ENCODE data around the gene GATA6. TPM values are rescaled to one million over a fixed set of nuclear protein-coding genes. Genes with fewer than 3 reads are reported as not detected.
A peak's percentile ranks its signal among the peaks of the same experiment; 100 is the strongest.

Gene GATA6
- polyA plus RNA-seq, 3 donors: 0.04 TPM; not detected in 2

DNA sequence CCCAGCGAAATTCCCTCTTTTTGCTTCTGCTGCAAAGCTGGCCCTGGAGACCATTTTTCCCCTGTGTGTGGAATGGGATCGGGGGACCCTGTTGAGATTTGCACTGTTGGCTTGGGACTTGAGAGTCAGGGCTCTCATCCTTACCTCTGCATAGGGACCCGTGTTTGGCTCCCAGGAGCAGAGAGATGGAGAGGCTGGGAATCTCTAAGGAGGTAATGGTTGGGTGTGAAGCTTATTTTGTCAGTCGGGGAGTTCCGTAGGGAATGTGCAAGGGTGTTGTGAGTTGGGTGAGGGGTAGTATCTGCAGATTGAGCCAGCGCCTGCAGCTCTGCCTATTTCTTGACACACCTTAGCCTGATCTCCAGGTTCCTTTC lies 4.5 kb downstream of the GATA6 start:
- Histone ChIP-seq H3K36me3 (replicated peaks in 1 of 2; ENCODE audit: control insufficient read depth in 1 of 2, insufficient read depth in 2 of 2, low read length in 2 of 2) (no peaks in the 10 kb centered on the region), H4K20me1 (ENCODE audit: insufficient read depth, low read length) (no peaks in the 10 kb centered on the region), H3K9me3 (replicated peaks in 1 of 2; ENCODE audit: control insufficient read depth in 1 of 2, insufficient read depth in 1 of 2, low read length in 2 of 2) (peaks cover 0 to 32% of the 10 kb centered on the region in 2 donors), H3K4me2 (replicated peaks; ENCODE audit: extremely low read depth, low read length, poor library complexity, severe bottlenecking) (no peak overlapping the region), H3K4me3 (replicated peaks in 1 of 3; ENCODE audit: low read depth in 2 of 3, low read length in 3 of 3) (no peak overlapping the region), H3K4me1 (ENCODE audit: control insufficient read depth in 1 of 2, insufficient read depth in 2 of 2, low read length in 2 of 2) (peaks cover 10 to 24% of the 10 kb centered on the region in 2 donors), H3K27ac (ENCODE audit: low read depth in 1 of 2, low read length in 2 of 2) (no peak overlapping the region), H3K9ac (ENCODE audit: insufficient read depth, low read length, poor library complexity, severe bottlenecking) (no peak overlapping the region), H3K27me3 (ENCODE audit: control insufficient read depth in 2 of 2, insufficient read depth in 2 of 2, low read length in 2 of 2) (peaks cover 73 to 92% of the 10 kb centered on the region in 2 donors), H3K79me2 (ENCODE audit: insufficient read depth, low read length) (no peaks in the 10 kb centered on the region), H2AFZ (ENCODE audit: insufficient read depth, low read depth, low read length, poor library complexity, severe bottlenecking) (no peak overlapping the region)
- Mint-ChIP-seq H3K4me1 (peaks cover 13% of the 10 kb centered on the region), H3K27me3 (ENCODE audit: low read depth in 3 of 3) (peaks cover 80 to 94% (median 83%) of the 10 kb centered on the region in 3 donors), H3K9me3 (peaks cover 0 to 28% (median 10%) of the 10 kb centered on the region in 7 donors), H3K4me3 (peak overlapping the region in 1 of 2 donors; percentile 72), H3K36me3 (peaks cover 0 to 9% of the 10 kb centered on the region in 2 donors), H3K27ac (no peak overlapping the region)
- WGBS (ENCODE audit: insufficient coverage): 80% methylated on average over 1 of the region's 6 CpGs
- DNase-seq: no peak
- TF ChIP-seq, protein P1, sequence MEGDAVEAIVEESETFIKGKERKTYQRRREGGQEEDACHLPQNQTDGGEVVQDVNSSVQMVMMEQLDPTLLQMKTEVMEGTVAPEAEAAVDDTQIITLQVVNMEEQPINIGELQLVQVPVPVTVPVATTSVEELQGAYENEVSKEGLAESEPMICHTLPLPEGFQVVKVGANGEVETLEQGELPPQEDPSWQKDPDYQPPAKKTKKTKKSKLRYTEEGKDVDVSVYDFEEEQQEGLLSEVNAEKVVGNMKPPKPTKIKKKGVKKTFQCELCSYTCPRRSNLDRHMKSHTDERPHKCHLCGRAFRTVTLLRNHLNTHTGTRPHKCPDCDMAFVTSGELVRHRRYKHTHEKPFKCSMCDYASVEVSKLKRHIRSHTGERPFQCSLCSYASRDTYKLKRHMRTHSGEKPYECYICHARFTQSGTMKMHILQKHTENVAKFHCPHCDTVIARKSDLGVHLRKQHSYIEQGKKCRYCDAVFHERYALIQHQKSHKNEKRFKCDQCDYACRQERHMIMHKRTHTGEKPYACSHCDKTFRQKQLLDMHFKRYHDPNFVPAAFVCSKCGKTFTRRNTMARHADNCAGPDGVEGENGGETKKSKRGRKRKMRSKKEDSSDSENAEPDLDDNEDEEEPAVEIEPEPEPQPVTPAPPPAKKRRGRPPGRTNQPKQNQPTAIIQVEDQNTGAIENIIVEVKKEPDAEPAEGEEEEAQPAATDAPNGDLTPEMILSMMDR (IDR thresholded peaks at IDR 0.05): no peak
- intact Hi-C loops (cut with micrococcal nuclease): no loop called here

DNA sequence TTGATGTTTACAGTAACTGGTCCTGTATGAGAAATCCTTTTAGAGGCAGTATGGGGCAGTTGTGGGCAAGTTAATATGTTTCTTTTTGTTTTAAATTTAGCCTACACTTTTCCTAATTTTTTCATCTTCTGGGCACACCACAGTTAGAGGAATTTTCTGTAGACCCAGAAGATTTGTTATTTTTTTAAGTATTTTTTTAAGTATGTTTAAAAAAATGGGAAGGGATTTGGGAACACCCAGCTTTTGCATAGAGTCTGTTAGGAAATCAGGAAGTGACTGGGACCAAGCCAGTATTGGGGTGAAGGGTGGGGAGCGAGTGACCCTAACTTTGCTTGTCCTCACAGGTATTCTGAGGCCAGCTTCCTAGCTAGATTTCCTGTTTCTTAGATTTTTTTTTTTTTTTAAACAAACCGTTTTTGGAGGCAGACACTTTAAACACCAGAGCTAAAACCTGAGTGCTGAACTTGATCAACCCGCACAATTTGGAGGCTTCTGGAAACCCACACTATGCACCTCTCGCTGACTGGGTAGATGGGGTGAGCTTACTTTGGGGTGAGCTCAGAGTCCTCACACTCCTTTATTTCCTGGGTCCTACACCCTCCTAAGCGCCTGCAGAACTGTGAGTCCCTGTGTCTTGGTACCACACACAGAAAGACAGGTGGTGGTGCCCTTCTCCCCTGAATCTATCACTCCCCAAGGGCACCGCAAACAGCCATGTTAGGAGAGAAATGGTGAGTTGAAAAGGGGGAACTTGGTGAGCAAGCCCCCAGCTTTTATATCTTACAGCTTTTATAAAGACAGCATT lies 5.2 kb downstream of the GATA6 start:
- WGBS (ENCODE audit: insufficient coverage): 0% methylated on average over 1 of the region's 6 CpGs
- H3K4me2 ChIP-seq (replicated peaks; ENCODE audit: extremely low read depth, low read length, poor library complexity, severe bottlenecking): no peak overlapping the region
- H3K4me1 ChIP-seq (ENCODE audit: control insufficient read depth in 1 of 2, insufficient read depth in 2 of 2, low read length in 2 of 2): peaks cover 9 to 18% of the 10 kb centered on the region in 2 donors
- H3K4me3 ChIP-seq (replicated peaks in 1 of 3; ENCODE audit: low read depth in 2 of 3, low read length in 3 of 3): no peak overlapping the region
- no peaks in the 10 kb centered on the region for H3K79me2 ChIP-seq (ENCODE audit: insufficient read depth, low read length)
- peaks cover 80 to 93% (median 82%) of the 10 kb centered on the region in 3 donors for H3K27me3 Mint-ChIP-seq (ENCODE audit: low read depth in 3 of 3)
- no peaks in the 10 kb centered on the region for H3K36me3 ChIP-seq (replicated peaks in 1 of 2; ENCODE audit: control insufficient read depth in 1 of 2, insufficient read depth in 2 of 2, low read length in 2 of 2)
- H3K9ac ChIP-seq (ENCODE audit: insufficient read depth, low read length, poor library complexity, severe bottlenecking): no peak overlapping the region
- no peak overlapping the region for H3K27ac Mint-ChIP-seq
- peaks cover 11% of the 10 kb centered on the region for H3K4me1 Mint-ChIP-seq
- no peaks in the 10 kb centered on the region for H4K20me1 ChIP-seq (ENCODE audit: insufficient read depth, low read length)
- H3K27me3 ChIP-seq (ENCODE audit: control insufficient read depth in 2 of 2, insufficient read depth in 2 of 2, low read length in 2 of 2): peaks cover 74 to 92% of the 10 kb centered on the region in 2 donors
- peaks cover 0 to 24% (median 10%) of the 10 kb centered on the region in 7 donors for H3K9me3 Mint-ChIP-seq
- intact Hi-C loops (cut with micrococcal nuclease): no loop called here
- no peak overlapping the region for H2AFZ ChIP-seq (ENCODE audit: insufficient read depth, low read depth, low read length, poor library complexity, severe bottlenecking)
- TF ChIP-seq, protein P1 (IDR thresholded peaks at IDR 0.05): no peak
- H3K4me3 Mint-ChIP-seq: peak overlapping the region in 1 of 2 donors; percentile 72
- H3K9me3 ChIP-seq (replicated peaks in 1 of 2; ENCODE audit: control insufficient read depth in 1 of 2, insufficient read depth in 1 of 2, low read length in 2 of 2): peaks cover 0 to 32% of the 10 kb centered on the region in 2 donors
- H3K36me3 Mint-ChIP-seq: peaks cover 0 to 9% of the 10 kb centered on the region in 2 donors
- DNase-seq: no peak
- H3K27ac ChIP-seq (ENCODE audit: low read depth in 1 of 2, low read length in 2 of 2): no peak overlapping the region

Measured in CD14-positive monocyte (primary cell).